IgD-negative memory B cell (primary cell): ENCODE results near the gene WSCD2. TPM values are rescaled to one million over a fixed set of nuclear protein-coding genes. Genes with fewer than 3 reads are reported as not detected.

ENCODE experiments used
- H3K27ac Mint-ChIP-seq, 3 donors: one replicate each; pipeline ENCODE4 v1.8.0; 2020 to 2022; ENCODE audit warnings: mild to moderate bottlenecking in 3 of 3, mixed read lengths in 3 of 3, moderate library complexity in 1 of 3
- H3K27me3 Mint-ChIP-seq: one replicate; pipeline ENCODE4 v1.8.0; 2021; ENCODE audit warnings: mixed read lengths
- H3K36me3 Mint-ChIP-seq: one replicate; pipeline ENCODE4 v1.8.0; 2020; ENCODE audit warnings: mild to moderate bottlenecking, mixed read lengths
- H3K4me1 Mint-ChIP-seq, 3 donors: one replicate each; pipeline ENCODE4 v1.8.0; 2020 to 2022; ENCODE audit warnings: mixed read lengths in 3 of 3, mild to moderate bottlenecking in 1 of 3
- H3K4me3 Mint-ChIP-seq, 4 donors: one replicate each; pipeline ENCODE4 v1.8.0; 2020 to 2022; ENCODE audit warnings: mild to moderate bottlenecking in 4 of 4, mixed read lengths in 4 of 4, moderate library complexity in 3 of 4
- H3K9me3 Mint-ChIP-seq, 3 donors: one replicate each; pipeline ENCODE4 v1.8.0; 2020 to 2021; ENCODE audit warnings: mixed read lengths in 3 of 3, mild to moderate bottlenecking in 1 of 3
- polyA plus RNA-seq: library from polyadenylated mRNA; unstranded; fragments of 300-500 nt; fragmentation: Illumina TruSeq; gene quantifications from one replicate; pipeline ENCODE4 v1.2.3, GENCODE V29; 2021

Gene WSCD2
- polyA plus RNA-seq, 1 donor from 2014 or later, result 2.8 TPM

- no peaks in the 10 kb centered on the region for H3K27me3 Mint-ChIP-seq
These were observed 65.5 kb downstream of the WSCD2 start for GRCh38 chr12:108194585-108194984.

GRCh38 chr12:108196319-108196718 lies 67.2 kb downstream of the WSCD2 start:
- Mint-ChIP-seq H3K27ac (no peak overlapping the region), H3K4me3 (no peak overlapping the region), H3K9me3 (no peaks in the 10 kb centered on the region), H3K36me3 (no peaks in the 10 kb centered on the region), H3K27me3 (peaks cover 1% of the 10 kb centered on the region), H3K4me1 (peaks cover 0 to 5% (median 4%) of the 10 kb centered on the region in 3 donors)

More at GRCh38 chr12:108194585-108194984, 65.5 kb downstream of the WSCD2 start:
- Mint-ChIP-seq H3K4me3 (no peak overlapping the region), H3K27ac (no peak overlapping the region), H3K36me3 (no peaks in the 10 kb centered on the region), H3K4me1 (peaks cover 4 to 10% (median 8%) of the 10 kb centered on the region in 3 donors), H3K9me3 (no peaks in the 10 kb centered on the region)

DNA sequence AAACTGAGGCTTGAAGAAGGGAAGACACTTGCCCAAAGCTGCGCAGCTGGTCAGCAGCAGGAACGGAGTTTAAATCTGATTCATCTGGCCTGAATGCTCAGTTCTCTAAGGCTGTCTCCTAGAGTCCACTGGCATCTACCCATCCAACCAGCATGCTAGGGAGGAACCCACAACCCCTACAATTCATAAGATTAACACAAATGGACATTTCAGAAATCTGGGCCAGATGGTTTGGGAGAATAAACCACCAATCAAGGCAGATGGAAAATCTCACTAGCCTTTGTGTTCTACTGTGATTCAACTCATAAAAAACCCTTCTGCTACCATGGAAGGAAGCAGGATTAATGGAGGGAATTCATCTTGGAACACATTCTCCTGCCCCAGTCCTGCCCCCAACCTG lies 67.8 kb downstream of the WSCD2 start:
- H3K27ac Mint-ChIP-seq, result no peak overlapping the region
- no peaks in the 10 kb centered on the region for H3K36me3 Mint-ChIP-seq
- peaks cover 3% of the 10 kb centered on the region for H3K27me3 Mint-ChIP-seq
- no peaks in the 10 kb centered on the region for H3K9me3 Mint-ChIP-seq
- H3K4me1 Mint-ChIP-seq, result peaks cover 0 to 5% (median 3%) of the 10 kb centered on the region in 3 donors
- H3K4me3 Mint-ChIP-seq, result no peak overlapping the region

GRCh38 chr12:108198043-108198442 lies 69.0 kb downstream of the WSCD2 start:
- no peaks in the 10 kb centered on the region for H3K9me3 Mint-ChIP-seq
- H3K4me3 Mint-ChIP-seq, result no peak overlapping the region
- H3K4me1 Mint-ChIP-seq, result peaks cover 0 to 5% (median 3%) of the 10 kb centered on the region in 3 donors
- no peak overlapping the region for H3K27ac Mint-ChIP-seq
- H3K36me3 Mint-ChIP-seq, result no peaks in the 10 kb centered on the region
- H3K27me3 Mint-ChIP-seq, result peaks cover 6% of the 10 kb centered on the region

GRCh38 chr12:108199106-108199505 lies 70.0 kb downstream of the WSCD2 start:
- Mint-ChIP-seq H3K36me3 (no peaks in the 10 kb centered on the region), H3K4me1 (peaks cover 0 to 2% (median 0%) of the 10 kb centered on the region in 3 donors), H3K27me3 (peaks cover 6% of the 10 kb centered on the region), H3K9me3 (peaks cover 0 to 2% (median 0%) of the 10 kb centered on the region in 3 donors), H3K27ac (no peak overlapping the region), H3K4me3 (no peak overlapping the region)

DNA sequence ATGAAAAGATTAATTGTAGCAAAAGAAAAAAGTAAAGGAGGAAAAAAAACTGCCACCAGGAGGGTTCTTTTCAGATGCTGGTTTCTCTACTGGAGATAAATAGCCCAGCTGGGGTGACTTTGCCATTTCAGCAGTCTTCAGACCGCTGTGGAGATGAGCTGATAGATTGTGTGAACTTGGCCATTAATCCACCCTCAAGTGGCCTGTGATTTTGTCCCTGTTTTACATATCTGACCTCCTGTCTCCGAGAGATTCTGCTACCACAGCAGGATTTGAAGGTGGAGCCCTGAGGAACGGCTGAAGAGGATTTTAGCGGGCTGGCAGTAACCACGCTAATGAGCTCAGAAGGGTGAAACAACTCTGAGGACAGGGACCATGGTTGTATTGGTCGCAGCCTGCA lies 72.7 kb downstream of the WSCD2 start:
- Mint-ChIP-seq H3K4me1 (no peaks in the 10 kb centered on the region), H3K36me3 (peaks cover 3% of the 10 kb centered on the region), H3K4me3 (no peak overlapping the region), H3K27me3 (peaks cover 6% of the 10 kb centered on the region), H3K9me3 (peaks cover 0 to 2% (median 0%) of the 10 kb centered on the region in 3 donors), H3K27ac (no peak overlapping the region)

GRCh38 chr12:108204117-108204987 lies 75.3 kb downstream of the WSCD2 start:
- Mint-ChIP-seq H3K27ac (no peak overlapping the region), H3K27me3 (peaks cover 6% of the 10 kb centered on the region), H3K36me3 (peaks cover 3% of the 10 kb centered on the region), H3K4me1 (peaks cover 0 to 2% (median 0%) of the 10 kb centered on the region in 3 donors), H3K9me3 (peaks cover 0 to 2% (median 0%) of the 10 kb centered on the region in 3 donors), H3K4me3 (no peak overlapping the region)

DNA sequence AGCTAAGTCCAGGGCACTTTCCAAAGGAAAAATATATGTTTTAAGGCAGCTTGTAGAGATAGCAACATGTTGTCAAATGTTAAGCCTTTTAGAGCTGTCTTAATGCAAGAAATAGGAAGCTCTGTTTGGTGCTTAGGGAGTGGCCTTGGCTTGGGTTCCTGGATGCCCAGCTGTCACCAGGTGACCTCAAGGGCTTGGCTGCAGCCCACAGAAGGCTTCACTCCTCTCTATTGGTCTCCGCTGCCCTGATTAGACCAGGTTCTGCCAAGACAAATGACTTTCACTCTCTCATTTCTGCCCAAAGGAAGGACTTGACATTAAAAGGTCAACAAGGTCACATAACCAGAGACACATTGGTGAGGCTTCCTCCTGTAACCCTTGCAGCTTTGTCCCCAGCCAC lies 76.8 kb downstream of the WSCD2 start:
- Mint-ChIP-seq H3K4me3 (no peak overlapping the region), H3K9me3 (peaks cover 0 to 2% (median 0%) of the 10 kb centered on the region in 3 donors), H3K4me1 (peaks cover 0 to 2% (median 0%) of the 10 kb centered on the region in 3 donors), H3K36me3 (peaks cover 4% of the 10 kb centered on the region), H3K27me3 (peaks cover 7% of the 10 kb centered on the region), H3K27ac (no peak overlapping the region)

DNA sequence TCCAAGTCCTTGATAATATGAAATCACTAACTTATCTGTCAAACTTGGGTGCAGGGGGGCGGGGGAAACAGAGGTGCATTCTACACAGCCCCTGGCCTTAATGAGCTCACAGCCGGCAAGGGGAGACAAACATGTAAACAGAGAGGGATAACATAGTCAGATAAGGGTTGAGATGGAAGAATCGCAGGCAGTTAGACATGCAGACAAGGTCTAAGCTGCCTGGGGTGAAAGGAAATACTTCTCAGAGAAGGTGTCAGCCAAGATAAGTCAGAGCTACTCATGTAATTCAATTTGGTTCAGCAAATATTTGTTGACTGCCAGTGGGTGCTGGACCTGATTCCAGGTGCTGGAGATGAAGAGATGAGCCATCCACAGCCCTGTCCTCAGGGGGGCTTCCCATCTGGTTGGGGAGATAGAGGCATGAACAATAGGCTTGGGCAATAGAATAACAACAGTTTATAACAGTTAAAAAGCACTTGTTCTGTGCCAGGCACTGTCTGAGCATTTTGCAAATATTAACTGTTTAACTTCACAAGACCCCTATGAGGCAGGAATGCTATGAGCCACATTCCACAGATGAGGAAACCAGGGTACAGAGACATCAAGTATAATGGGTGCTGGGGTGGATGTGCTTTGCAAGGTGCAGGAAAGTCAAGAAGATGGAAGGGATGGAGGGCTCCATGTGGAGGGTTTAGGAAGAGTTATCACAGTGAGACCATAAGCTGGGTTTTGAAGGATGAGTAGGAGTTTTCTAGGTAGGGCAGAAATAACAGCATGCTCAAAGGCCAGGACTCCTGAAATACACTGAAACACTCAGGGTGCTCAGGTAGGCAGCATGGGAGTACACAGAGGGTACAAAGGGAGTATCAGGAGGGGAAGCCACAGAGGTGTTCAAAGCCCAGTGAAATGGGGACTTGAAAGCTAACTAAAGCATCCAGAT lies 79.0 kb downstream of the WSCD2 start:
- Mint-ChIP-seq H3K27ac (no peak overlapping the region), H3K27me3 (peaks cover 3% of the 10 kb centered on the region), H3K4me1 (peaks cover 0 to 2% (median 0%) of the 10 kb centered on the region in 3 donors), H3K36me3 (peaks cover 4% of the 10 kb centered on the region), H3K9me3 (peaks cover 0 to 2% (median 0%) of the 10 kb centered on the region in 3 donors), H3K4me3 (no peak overlapping the region)

- peaks cover 2% of the 10 kb centered on the region for H3K36me3 Mint-ChIP-seq
- H3K4me3 Mint-ChIP-seq, result no peak overlapping the region
- H3K4me1 Mint-ChIP-seq, result peaks cover 0 to 2% (median 0%) of the 10 kb centered on the region in 3 donors
- peaks cover 7% of the 10 kb centered on the region for H3K27me3 Mint-ChIP-seq
- H3K9me3 Mint-ChIP-seq, result peaks cover 0 to 3% (median 0%) of the 10 kb centered on the region in 3 donors
- H3K27ac Mint-ChIP-seq, result peak overlapping the region in 1 of 3 donors; percentile 44
These were observed 80.9 kb downstream of the WSCD2 start for GRCh38 chr12:108210001-108210400.

DNA sequence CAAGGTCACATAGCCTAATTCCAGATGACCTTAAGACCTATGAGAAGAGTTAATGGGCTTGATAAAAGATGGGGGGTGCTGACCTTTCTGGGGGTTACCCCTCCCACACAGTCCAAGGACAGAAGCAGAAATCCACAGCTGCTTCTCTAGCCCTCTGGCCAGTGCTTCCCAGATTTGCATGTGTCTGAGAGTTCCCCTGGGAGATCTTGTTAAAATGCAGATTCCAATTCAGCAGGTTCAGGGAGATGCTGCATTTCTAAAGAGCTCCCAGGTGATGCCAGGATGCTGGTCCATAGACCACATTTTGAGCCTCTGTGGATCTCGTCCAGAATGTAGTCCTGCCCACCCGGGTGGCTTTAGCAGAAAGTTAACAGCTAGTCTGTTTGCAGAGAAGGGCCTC lies 82.1 kb downstream of the WSCD2 start:
- Mint-ChIP-seq H3K27ac (no peak overlapping the region), H3K9me3 (peaks cover 0 to 3% (median 0%) of the 10 kb centered on the region in 3 donors), H3K36me3 (peaks cover 2% of the 10 kb centered on the region), H3K27me3 (peaks cover 7% of the 10 kb centered on the region), H3K4me3 (no peak overlapping the region), H3K4me1 (peaks cover 0 to 2% (median 0%) of the 10 kb centered on the region in 3 donors)

DNA sequence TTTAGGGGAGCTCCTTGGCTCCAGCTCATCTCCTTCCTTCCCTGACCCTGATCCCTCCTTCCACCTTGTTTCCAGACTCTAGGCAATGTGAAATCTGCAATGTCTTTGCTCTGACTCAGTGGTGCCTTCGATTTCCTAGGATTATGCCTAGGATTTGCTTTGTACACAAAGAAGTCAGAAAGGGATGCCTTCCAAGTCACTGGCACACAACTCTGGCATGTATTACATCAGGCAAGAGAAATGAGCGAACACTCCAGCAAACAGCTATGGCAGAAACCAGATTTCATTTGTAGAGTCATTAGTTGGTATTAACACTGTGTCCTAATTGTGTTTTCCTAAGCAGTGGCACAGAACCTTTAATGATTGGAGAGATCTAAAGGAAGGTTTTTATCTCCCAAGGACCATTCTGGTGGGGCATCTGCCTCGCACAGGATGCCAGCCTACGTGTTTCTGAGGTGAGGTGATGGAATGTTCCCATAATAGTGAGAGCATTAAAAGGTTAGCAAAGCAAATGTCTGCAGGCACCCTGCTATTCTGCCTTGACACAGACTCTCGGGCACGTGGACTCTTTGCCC lies 84.9 kb downstream of the WSCD2 start:
- H3K27me3 Mint-ChIP-seq, result peaks cover 7% of the 10 kb centered on the region
- no peak overlapping the region for H3K4me3 Mint-ChIP-seq
- H3K4me1 Mint-ChIP-seq, result no peaks in the 10 kb centered on the region
- peaks cover 2% of the 10 kb centered on the region for H3K36me3 Mint-ChIP-seq
- peaks cover 0 to 3% (median 0%) of the 10 kb centered on the region in 3 donors for H3K9me3 Mint-ChIP-seq
- H3K27ac Mint-ChIP-seq, result no peak overlapping the region

DNA sequence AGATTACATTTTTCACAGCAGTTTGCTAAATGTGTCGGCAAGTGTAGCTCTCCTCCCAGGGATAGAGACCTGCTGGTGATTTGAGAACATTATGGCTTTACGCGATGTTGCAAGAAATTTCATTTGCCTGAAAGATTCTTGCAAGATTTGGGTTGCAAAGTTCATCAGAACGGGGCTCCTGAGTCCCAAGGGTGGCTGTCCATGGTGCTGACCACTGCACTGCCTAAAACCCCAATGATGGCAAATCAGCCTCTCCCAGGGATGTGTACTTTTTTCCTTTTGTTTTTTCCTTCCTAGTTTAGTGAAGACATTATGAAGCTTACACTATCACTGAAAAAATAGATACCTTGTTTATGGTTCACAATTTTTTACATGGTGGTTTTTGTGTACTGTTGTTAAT lies 85.4 kb downstream of the WSCD2 start:
- H3K36me3 Mint-ChIP-seq, result peaks cover 2% of the 10 kb centered on the region
- H3K27ac Mint-ChIP-seq, result no peak overlapping the region
- H3K27me3 Mint-ChIP-seq, result peaks cover 12% of the 10 kb centered on the region
- H3K4me1 Mint-ChIP-seq, result no peaks in the 10 kb centered on the region
- no peak overlapping the region for H3K4me3 Mint-ChIP-seq
- peaks cover 0 to 3% (median 0%) of the 10 kb centered on the region in 3 donors for H3K9me3 Mint-ChIP-seq

- Mint-ChIP-seq H3K27ac (no peak overlapping the region), H3K4me3 (no peak overlapping the region), H3K27me3 (peaks cover 12% of the 10 kb centered on the region), H3K9me3 (peaks cover 0 to 3% (median 0%) of the 10 kb centered on the region in 3 donors), H3K4me1 (no peaks in the 10 kb centered on the region), H3K36me3 (peaks cover under 1% of the 10 kb centered on the region)
These were observed 86.4 kb downstream of the WSCD2 start for GRCh38 chr12:108215458-108215857.
